ENCODE results near the gene PTTG1IP. TPM values are rescaled to one million over a fixed set of nuclear protein-coding genes. Genes with fewer than 3 reads are reported as not detected.
A peak's percentile ranks its signal among the peaks of the same experiment; 100 is the strongest.

PTTG1IP gene
- total and polyA plus RNA-seq, 2 of the 13 experiments (the other 11 are each of a cell fraction or from before 2014, with no cell fraction given): 161 to 700 TPM

GRCh38 chr21:44872649-44873355 lies 688 bp downstream of the PTTG1IP start (continued):
- TF ChIP-seq ZNF281 (CRISPR knock-in tag; IDR thresholded peaks at IDR 0.05; ENCODE audit: borderline replicate concordance) (no peak), TCF7 (IDR thresholded peaks at IDR 0.05; ENCODE audit: low read depth) (no peak), ZNF180 (CRISPR knock-in tag; IDR thresholded peaks at IDR 0.05; ENCODE audit: borderline replicate concordance, low read depth) (no peak), NKX3-1 (CRISPR knock-in tag; IDR thresholded peaks at IDR 0.05) (peak; percentile 71; the same call in 1 of the 2 replicates), ESRRA (CRISPR knock-in tag; IDR thresholded peaks at IDR 0.05; ENCODE audit: low read depth) (no peak), RFXANK (CRISPR knock-in tag; IDR thresholded peaks at IDR 0.05) (no peak), SNAPC2 (CRISPR knock-in tag; IDR thresholded peaks at IDR 0.05) (no peak), KLF16 (CRISPR knock-in tag; IDR thresholded peaks at IDR 0.05) (no peak), KDM5B (CRISPR knock-in tag; IDR thresholded peaks at IDR 0.05; ENCODE audit: borderline replicate concordance) (0 out of 2 replicates have a peak, but pooled peaks have one; percentile 16), MXD4 (CRISPR knock-in tag; IDR thresholded peaks at IDR 0.05) (no peak)
- TF ChIP-seq, protein P1, sequence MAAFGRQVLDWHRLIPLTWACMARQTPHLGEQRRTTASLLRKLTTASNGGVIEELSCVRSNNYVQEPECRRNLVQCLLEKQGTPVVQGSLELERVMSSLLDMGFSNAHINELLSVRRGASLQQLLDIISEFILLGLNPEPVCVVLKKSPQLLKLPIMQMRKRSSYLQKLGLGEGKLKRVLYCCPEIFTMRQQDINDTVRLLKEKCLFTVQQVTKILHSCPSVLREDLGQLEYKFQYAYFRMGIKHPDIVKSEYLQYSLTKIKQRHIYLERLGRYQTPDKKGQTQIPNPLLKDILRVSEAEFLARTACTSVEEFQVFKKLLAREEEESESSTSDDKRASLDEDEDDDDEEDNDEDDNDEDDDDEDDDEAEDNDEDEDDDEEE (CRISPR knock-in tag; IDR thresholded peaks at IDR 0.05): 0 out of 2 replicates have a peak, but pooled peaks have one; percentile 46
- TF ChIP-seq, protein P2, sequence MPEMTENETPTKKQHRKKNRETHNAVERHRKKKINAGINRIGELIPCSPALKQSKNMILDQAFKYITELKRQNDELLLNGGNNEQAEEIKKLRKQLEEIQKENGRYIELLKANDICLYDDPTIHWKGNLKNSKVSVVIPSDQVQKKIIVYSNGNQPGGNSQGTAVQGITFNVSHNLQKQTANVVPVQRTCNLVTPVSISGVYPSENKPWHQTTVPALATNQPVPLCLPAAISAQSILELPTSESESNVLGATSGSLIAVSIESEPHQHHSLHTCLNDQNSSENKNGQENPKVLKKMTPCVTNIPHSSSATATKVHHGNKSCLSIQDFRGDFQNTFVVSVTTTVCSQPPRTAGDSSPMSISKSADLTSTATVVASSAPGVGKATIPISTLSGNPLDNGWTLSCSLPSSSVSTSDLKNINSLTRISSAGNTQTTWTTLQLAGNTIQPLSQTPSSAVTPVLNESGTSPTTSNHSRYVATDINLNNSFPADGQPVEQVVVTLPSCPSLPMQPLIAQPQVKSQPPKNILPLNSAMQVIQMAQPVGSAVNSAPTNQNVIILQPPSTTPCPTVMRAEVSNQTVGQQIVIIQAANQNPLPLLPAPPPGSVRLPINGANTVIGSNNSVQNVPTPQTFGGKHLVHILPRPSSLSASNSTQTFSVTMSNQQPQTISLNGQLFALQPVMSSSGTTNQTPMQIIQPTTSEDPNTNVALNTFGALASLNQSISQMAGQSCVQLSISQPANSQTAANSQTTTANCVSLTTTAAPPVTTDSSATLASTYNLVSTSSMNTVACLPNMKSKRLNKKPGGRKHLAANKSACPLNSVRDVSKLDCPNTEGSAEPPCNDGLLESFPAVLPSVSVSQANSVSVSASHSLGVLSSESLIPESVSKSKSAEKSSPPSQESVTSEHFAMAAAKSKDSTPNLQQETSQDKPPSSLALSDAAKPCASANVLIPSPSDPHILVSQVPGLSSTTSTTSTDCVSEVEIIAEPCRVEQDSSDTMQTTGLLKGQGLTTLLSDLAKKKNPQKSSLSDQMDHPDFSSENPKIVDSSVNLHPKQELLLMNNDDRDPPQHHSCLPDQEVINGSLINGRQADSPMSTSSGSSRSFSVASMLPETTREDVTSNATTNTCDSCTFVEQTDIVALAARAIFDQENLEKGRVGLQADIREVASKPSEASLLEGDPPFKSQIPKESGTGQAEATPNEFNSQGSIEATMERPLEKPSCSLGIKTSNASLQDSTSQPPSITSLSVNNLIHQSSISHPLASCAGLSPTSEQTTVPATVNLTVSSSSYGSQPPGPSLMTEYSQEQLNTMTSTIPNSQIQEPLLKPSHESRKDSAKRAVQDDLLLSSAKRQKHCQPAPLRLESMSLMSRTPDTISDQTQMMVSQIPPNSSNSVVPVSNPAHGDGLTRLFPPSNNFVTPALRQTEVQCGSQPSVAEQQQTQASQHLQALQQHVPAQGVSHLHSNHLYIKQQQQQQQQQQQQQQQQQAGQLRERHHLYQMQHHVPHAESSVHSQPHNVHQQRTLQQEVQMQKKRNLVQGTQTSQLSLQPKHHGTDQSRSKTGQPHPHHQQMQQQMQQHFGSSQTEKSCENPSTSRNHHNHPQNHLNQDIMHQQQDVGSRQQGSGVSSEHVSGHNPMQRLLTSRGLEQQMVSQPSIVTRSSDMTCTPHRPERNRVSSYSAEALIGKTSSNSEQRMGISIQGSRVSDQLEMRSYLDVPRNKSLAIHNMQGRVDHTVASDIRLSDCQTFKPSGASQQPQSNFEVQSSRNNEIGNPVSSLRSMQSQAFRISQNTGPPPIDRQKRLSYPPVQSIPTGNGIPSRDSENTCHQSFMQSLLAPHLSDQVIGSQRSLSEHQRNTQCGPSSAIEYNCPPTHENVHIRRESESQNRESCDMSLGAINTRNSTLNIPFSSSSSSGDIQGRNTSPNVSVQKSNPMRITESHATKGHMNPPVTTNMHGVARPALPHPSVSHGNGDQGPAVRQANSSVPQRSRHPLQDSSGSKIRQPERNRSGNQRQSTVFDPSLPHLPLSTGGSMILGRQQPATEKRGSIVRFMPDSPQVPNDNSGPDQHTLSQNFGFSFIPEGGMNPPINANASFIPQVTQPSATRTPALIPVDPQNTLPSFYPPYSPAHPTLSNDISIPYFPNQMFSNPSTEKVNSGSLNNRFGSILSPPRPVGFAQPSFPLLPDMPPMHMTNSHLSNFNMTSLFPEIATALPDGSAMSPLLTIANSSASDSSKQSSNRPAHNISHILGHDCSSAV (CRISPR knock-in tag; IDR thresholded peaks at IDR 0.05; ENCODE audit: borderline replicate concordance): no peak
- TF ChIP-seq, protein P3, sequence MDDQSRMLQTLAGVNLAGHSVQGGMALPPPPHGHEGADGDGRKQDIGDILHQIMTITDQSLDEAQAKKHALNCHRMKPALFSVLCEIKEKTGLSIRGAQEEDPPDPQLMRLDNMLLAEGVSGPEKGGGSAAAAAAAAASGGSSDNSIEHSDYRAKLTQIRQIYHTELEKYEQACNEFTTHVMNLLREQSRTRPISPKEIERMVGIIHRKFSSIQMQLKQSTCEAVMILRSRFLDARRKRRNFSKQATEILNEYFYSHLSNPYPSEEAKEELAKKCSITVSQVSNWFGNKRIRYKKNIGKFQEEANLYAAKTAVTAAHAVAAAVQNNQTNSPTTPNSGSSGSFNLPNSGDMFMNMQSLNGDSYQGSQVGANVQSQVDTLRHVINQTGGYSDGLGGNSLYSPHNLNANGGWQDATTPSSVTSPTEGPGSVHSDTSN (CRISPR knock-in tag; IDR thresholded peaks at IDR 0.05; ENCODE audit: borderline replicate concordance): no peak

Data from HepG2 (cell line).